SKM-1 (cell line): ENCODE results near the gene SLAIN1.

Experiments used
- DNase-seq: peaks from one replicate; lab custom pipeline; 2025; ENCODE audit not compliant: unreplicated experiment; lab: John Stamatoyannopoulos, UW

Gene SLAIN1

GRCh38 chr13:77751513-77752456 lies 54.3 kb downstream of the SLAIN1 start:
- DNase-seq, result peak; percentile 13

GRCh38 chr13:77752512-77753069 lies 55.1 kb downstream of the SLAIN1 start:
- no peak for DNase-seq

DNA sequence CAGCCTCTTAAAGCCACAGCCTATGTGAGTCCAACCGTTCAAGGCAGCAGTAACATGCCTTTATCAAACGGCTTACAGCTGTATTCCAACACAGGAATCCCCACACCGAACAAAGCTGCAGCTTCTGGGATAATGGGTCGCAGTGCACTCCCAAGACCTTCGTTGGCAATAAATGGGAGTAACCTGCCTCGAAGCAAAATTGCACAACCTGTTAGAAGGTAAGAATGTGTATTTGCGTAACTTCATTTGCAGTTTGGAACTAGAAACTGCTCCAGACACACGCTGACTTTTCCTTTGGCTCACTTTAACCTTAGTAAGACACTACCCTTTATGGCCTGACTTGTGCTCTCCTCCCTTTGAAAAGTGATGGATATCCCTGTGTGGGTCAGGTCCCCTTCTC lies 63.4 kb downstream of the SLAIN1 start:
- DNase-seq, result no peak

- DNase-seq, result no peak
Measured at GRCh38 chr13:77767413-77767812, 69.9 kb downstream of the SLAIN1 start.

- DNase-seq, result no peak
Measured at GRCh38 chr13:77774181-77774580, 76.7 kb downstream of the SLAIN1 start.

DNA sequence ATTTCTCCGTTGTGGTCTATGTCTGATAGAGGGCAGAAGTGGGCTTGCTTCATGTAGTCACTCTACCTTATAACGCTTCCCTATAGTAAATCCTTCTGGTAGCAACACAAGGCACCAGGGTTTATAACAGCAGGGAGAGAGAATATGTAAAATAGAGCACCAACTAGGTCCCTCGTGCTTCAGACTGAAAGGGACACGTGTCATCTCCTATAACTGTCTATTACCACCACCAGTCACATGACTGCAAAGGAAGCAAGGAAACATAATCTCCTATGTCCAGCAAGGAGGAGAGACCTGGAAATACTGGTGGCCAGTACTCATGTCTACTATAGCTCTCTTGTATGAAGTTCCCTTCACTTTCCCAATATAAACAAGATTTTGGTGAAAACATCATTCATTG lies 79.2 kb downstream of the SLAIN1 start:
- no peak for DNase-seq

DNA sequence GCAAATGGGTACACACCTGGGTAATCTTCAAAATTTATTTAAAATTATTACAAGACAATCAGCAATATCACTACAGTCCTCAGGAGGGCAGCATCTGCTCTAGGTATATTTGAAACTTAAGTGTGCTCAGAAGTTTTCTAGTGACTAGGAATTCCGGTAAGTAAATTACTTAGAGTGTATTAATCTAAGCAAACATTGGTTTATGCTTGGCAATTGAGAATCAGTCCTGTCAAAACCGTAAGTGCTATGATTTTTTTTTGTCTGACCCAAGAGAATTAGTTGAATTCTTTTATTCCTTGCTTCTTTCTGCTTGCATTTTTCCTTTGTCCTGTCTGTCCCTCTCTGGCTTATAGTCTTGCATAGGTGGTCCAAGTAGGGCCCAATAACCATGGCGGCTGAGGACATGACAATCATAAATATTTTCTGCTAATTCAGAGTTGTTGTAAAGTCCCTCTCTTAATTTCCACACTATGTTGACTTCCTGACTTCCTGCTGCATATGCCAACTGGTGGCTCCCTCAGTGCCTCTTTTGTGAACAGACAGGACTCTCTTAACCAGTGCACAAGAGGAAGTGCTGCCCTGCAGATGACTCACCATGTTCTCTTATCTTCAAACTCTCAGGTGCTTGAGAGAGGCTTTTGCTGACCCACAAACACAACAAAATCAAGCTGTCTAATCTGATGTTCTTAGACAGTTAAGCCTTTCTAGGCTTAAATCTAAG lies 82.2 kb downstream of the SLAIN1 start:
- peak; percentile 70 for DNase-seq

- no peak for DNase-seq
Measured at GRCh38 chr13:77781808-77782207, 84.3 kb downstream of the SLAIN1 start.

DNA sequence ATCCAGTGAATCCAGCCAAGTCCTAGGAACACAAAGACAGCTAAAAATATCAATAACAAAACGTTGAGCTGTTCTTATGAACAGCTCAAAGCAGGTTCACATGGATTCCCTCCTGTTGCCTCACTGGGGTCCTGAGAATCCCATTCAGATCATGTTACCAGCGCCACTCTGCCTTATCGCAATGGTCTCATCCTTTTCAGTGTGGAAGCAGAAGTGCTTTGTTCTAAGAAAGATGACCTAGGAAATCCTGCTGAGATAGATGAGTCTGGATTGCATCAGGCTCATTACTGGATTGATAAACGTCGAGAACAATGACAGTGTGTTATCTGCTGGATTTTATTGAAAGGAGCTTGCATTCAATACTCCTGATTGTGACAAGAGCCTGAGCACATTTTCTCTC lies 87.0 kb downstream of the SLAIN1 start:
- DNase-seq, result no peak

DNA sequence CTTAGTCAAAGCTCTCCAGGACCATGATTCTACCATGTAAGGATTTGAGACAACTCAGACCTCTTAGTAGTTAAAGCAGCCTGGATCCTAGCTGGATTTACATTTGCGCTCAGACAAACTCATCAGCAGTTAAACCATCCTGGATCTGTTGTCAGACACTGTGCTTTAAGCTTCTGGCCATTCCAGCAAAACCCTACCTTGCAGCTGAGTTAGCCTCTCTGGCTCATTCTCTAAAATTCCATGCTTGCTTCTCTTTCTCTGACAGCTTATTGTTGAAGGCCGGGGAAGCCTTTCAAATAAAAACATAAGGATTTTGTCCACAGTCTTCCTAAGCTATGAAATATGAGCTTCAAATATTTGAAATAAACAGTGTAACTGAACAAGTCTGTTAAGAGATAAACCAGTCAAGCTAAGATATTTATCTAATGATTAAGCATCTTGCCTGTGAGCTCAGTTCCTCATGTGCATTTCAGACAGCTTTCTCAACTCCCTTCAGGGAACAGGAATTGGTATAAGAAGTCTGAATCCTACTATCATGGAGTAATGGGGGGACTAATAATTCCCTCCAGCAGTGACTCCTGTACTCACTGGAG lies 89.3 kb downstream of the SLAIN1 start:
- DNase-seq, result no peak

GRCh38 chr13:77789376-77789775 lies 91.9 kb downstream of the SLAIN1 start:
- DNase-seq, result peak; percentile 40

DNA sequence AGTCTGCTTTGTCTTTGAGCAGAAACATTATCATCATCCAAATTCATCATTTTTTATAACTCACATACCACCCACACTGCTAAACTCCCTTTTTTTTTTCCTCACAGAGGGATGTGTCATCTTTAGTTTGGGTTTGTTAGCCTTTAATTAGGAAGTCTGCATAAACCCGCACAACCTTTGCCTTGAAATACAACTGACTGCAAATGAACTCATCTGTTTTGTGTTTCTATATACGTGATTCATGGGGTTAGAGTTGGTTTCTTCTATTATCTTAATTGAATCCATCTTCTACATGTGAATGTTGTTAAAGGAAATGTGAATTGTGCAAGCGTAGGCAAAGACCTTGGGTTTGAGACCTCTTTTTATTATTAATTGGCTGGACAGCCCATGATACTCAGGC lies 102.7 kb downstream of the SLAIN1 start:
- DNase-seq, result no peak

GRCh38 chr13:77806518-77806917 lies 109.0 kb downstream of the SLAIN1 start:
- no peak for DNase-seq

DNA sequence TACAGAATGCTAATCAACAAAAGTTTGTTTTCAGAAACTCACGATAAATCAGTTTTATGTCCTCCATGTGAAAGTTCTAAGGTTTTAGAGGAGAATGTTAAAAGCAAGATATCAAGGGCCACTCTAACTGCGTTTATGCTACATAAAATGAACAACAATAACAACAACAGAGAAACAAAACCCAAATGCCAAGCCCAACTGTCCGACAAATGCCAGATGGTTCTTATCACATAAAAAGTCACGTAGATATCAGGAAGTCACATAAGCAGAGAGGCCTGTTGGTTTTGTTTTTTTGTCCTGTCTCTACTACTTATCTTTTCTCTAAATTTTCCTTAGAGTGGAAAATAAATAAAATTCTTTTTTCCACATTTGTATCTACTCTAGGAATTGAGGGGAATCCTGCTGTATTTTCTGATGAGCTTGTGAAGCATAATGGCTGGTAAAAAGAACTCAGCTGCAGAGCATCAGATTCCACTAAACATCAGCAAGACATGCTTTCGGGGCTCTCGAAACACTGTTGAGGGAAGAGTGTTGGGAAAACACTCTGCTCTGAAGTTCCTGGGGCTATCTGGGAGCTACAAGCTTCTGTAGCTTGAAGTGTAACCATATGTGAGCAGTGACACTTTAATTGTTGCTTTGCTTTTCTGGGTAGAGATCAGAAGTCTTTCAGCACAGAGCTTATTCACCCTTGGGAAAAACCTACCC lies 110.1 kb downstream of the SLAIN1 start:
- no peak for DNase-seq

GRCh38 chr13:77810430-77810829 lies 112.9 kb downstream of the SLAIN1 start:
- DNase-seq, result no peak

- DNase-seq, result no peak
Measured at GRCh38 chr13:77810878-77811277, 113.4 kb downstream of the SLAIN1 start.

DNA sequence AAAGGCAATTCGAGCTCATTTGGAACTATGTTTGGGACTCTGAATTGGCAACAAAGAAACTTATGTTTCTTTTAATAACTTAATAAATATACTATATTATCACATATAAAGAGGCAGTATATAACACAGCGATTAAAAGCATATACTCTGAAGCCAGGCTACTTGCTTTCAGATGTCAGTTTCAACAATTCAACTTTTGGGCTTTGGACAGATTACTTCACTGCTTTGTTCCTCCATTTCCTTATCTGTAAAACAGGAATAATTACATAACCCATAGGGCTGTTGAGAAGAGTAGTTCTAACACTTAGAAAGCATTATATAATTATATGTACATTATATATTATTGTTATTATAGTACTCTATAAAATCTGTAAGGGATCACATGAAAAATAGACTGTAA lies 113.9 kb downstream of the SLAIN1 start:
- peak; percentile 10 for DNase-seq

DNA sequence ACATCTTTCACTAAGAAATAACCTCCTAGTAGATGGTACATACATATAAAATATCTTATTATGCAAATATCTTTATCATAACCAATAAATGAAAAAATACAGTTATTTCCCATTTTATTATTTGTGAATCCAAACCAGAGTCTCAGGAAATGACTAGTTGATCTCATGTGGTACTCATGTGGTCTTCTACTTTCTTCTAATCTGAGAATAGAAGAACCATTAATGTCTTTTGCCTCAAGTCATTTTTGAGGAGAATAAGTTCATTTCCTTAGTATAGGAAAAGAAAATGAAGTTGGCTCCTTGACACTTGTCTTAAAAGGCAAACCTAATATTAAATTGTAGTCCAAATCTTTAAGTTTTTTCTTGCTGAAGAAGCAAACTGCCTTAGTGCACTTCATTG lies 114.5 kb downstream of the SLAIN1 start:
- DNase-seq, result no peak
